ENCODE data around the gene DCUN1D2.

The DCUN1D2 gene

GRCh38 chr13:113483504-113484293 is 6.8 kb downstream of the DCUN1D2 start:
- Histone ChIP-seq H3K27ac (replicated peaks) (no peak overlapping the region), H3K4me3 (replicated peaks; ENCODE audit: insufficient read depth, low read length) (no peak overlapping the region), H3K27me3 (ENCODE audit: insufficient read depth, poor library complexity, severe bottlenecking) (no peaks in the 10 kb centered on the region)
- TF ChIP-seq REST (IDR thresholded peaks at IDR 0.05; ENCODE audit: insufficient replicate concordance, low read depth) (no peak), SPI1 (IDR thresholded peaks at IDR 0.05; ENCODE audit: borderline replicate concordance, low read depth) (no peak), POLR2AphosphoS5 (IDR thresholded peaks at IDR 0.05; ENCODE audit: low read depth) (no peak), GABPA (IDR thresholded peaks at IDR 0.05; ENCODE audit: low read depth) (no peak), CTCF (IDR thresholded peaks at IDR 0.05; ENCODE audit: insufficient read depth, low read length) (no peak)
- DNase-seq (ENCODE audit: low read depth in 1 of 2, low spot score in 1 of 2) = no peak

GRCh38 chr13:113483081-113483480 is 7.4 kb downstream of the DCUN1D2 start:
- H3K27me3 ChIP-seq (ENCODE audit: insufficient read depth, poor library complexity, severe bottlenecking) = no peaks in the 10 kb centered on the region
- no peak overlapping the region for H3K4me3 ChIP-seq (replicated peaks; ENCODE audit: insufficient read depth, low read length)
- TF ChIP-seq POLR2AphosphoS5 (IDR thresholded peaks at IDR 0.05; ENCODE audit: low read depth) = no peak
- no peak for TF ChIP-seq REST (IDR thresholded peaks at IDR 0.05; ENCODE audit: insufficient replicate concordance, low read depth)
- no peak for TF ChIP-seq GABPA (IDR thresholded peaks at IDR 0.05; ENCODE audit: low read depth)
- no peak for TF ChIP-seq CTCF (IDR thresholded peaks at IDR 0.05; ENCODE audit: insufficient read depth, low read length)
- TF ChIP-seq SPI1 (IDR thresholded peaks at IDR 0.05; ENCODE audit: borderline replicate concordance, low read depth) = no peak
- no peak overlapping the region for H3K27ac ChIP-seq (replicated peaks)
- DNase-seq (ENCODE audit: low read depth in 1 of 2, low spot score in 1 of 2) = no peak

GRCh38 chr13:113479179-113479578 is 11.3 kb downstream of the DCUN1D2 start:
- H3K27me3 ChIP-seq (ENCODE audit: insufficient read depth, poor library complexity, severe bottlenecking) = no peaks in the 10 kb centered on the region
- TF ChIP-seq POLR2AphosphoS5 (IDR thresholded peaks at IDR 0.05; ENCODE audit: low read depth) = no peak
- no peak for TF ChIP-seq GABPA (IDR thresholded peaks at IDR 0.05; ENCODE audit: low read depth)
- TF ChIP-seq SPI1 (IDR thresholded peaks at IDR 0.05; ENCODE audit: borderline replicate concordance, low read depth) = no peak
- no peak for TF ChIP-seq CTCF (IDR thresholded peaks at IDR 0.05; ENCODE audit: insufficient read depth, low read length)
- TF ChIP-seq REST (IDR thresholded peaks at IDR 0.05; ENCODE audit: insufficient replicate concordance, low read depth) = no peak
- DNase-seq (ENCODE audit: low read depth in 1 of 2, low spot score in 1 of 2) = no peak
- H3K4me3 ChIP-seq (replicated peaks; ENCODE audit: insufficient read depth, low read length) = no peak overlapping the region
- H3K27ac ChIP-seq (replicated peaks) = no peak overlapping the region

All from HL-60 (cell line).